ENCODE results near the gene KDM1B.

The KDM1B gene

GRCh38 chr6:18141805-18142590 is 13.2 kb upstream of the KDM1B start:
- Histone ChIP-seq H3K27ac (ENCODE audit: extremely low read depth, low read depth, low read length) (no peak overlapping the region), H3K9me3 (ENCODE audit: control insufficient read depth, insufficient read depth, low read depth, low read length) (no peaks in the 10 kb centered on the region), H3K4me3 (ENCODE audit: low read depth, low read length) (no peak overlapping the region), H3K36me3 (ENCODE audit: control insufficient read depth in 2 of 2, insufficient read depth in 1 of 2, low read length in 2 of 2) (peaks cover 0 to 36% of the 10 kb centered on the region in 2 experiments; a peak in 2 of 3 replicates), H3K4me1 (ENCODE audit: control insufficient read depth, insufficient read depth, low read length) (no peaks in the 10 kb centered on the region)
- ChIA-PET POLR2A (interaction anchor here (0.6 to 1.4 kb wide), 2 partner anchors 13 to 540 kb away, joined by 3 to 5 read pairs; partner anchors contain the start of genes KDM1B and TPMT), CTCF (interaction anchor here (0.6 to 1.2 kb wide), 3 partner anchors 51 to 326 kb away, joined by 3 read pairs; no protein-coding TSS in a partner anchor)
- TF ChIP-seq PRDM1 (tag by site-specific recombination; IDR thresholded peaks at IDR 0.05), result 0 out of 2 replicates have a peak, but pooled peaks have one; percentile 14
- peak; percentile 22; the same call in 1 of the 2 replicates for TF ChIP-seq ZBTB17 (tag by site-specific recombination; IDR thresholded peaks at IDR 0.05)
- TF ChIP-seq SCRT2 (tag by site-specific recombination; IDR thresholded peaks at IDR 0.05), result peak; percentile 65; the same call in 1 of the 2 replicates
- TF ChIP-seq, protein P1, sequence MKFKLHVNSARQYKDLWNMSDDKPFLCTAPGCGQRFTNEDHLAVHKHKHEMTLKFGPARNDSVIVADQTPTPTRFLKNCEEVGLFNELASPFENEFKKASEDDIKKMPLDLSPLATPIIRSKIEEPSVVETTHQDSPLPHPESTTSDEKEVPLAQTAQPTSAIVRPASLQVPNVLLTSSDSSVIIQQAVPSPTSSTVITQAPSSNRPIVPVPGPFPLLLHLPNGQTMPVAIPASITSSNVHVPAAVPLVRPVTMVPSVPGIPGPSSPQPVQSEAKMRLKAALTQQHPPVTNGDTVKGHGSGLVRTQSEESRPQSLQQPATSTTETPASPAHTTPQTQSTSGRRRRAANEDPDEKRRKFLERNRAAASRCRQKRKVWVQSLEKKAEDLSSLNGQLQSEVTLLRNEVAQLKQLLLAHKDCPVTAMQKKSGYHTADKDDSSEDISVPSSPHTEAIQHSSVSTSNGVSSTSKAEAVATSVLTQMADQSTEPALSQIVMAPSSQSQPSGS (tag by site-specific recombination; IDR thresholded peaks at IDR 0.05; ENCODE audit: low read depth), result no peak

DNA sequence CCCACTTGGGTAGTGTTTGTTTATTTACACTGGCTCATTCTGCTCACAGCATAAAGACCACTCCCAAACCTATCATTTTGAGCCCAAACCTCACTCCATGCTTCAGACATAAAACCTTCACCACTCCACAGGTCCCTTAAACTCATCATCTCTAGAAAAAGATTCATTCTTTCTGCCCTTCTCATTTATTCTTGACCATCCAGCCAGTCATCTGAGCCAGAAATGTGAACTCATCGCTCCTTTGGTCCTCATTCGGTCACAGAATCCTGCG is 12.7 kb upstream of the KDM1B start:
- H3K4me3 ChIP-seq (ENCODE audit: low read depth, low read length), result no peak overlapping the region
- POLR2A ChIA-PET, result interaction anchor here (0.6 to 1.4 kb wide), 2 partner anchors 13 to 75 kb away, joined by 3 to 5 read pairs; partner anchors contain the start of genes KDM1B and TPMT
- H3K27ac ChIP-seq (ENCODE audit: extremely low read depth, low read depth, low read length), result no peak overlapping the region
- no peaks in the 10 kb centered on the region for H3K9me3 ChIP-seq (ENCODE audit: control insufficient read depth, insufficient read depth, low read depth, low read length)
- no peaks in the 10 kb centered on the region for H3K4me1 ChIP-seq (ENCODE audit: control insufficient read depth, insufficient read depth, low read length)
- peaks cover 0 to 36% of the 10 kb centered on the region in 2 experiments; a peak in 2 of 3 replicates for H3K36me3 ChIP-seq (ENCODE audit: control insufficient read depth in 2 of 2, insufficient read depth in 1 of 2, low read length in 2 of 2)
- TF ChIP-seq SP7 (tag by site-specific recombination; IDR thresholded peaks at IDR 0.05) (peak; percentile 54; the same call in 1 of the 2 replicates), SCRT1 (tag by site-specific recombination; IDR thresholded peaks at IDR 0.05; ENCODE audit: borderline replicate concordance) (0 out of 2 replicates have a peak, but pooled peaks have one; percentile 12), KLF1 (tag by site-specific recombination; IDR thresholded peaks at IDR 0.05) (peak; percentile 72), ZNF626 (tag by site-specific recombination; IDR thresholded peaks at IDR 0.05) (no peak)
- CTCF ChIA-PET, result interaction anchor here (0.6 to 1.2 kb wide), 2 partner anchors 50 to 327 kb away, joined by 3 read pairs; no protein-coding TSS in a partner anchor

DNA sequence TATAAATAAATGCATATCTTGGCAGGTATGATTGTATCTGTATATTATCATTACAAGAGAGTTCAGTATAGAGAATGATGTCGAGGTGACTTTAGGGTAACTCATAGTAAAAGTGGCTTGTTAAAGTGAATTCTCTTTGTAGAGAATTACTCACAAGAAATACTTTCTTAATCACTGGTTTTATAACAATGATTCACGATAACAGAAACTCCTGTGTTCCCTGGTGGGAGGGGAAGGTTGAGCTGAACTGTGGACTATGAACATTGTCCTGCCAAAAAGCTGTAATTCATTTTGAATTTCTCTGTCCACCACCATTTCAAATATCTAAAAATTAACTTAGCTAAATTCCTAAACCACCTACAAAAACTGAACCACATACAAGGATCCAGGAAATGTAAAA is 8.1 kb upstream of the KDM1B start:
- ChIA-PET CTCF (interaction anchor here (0.6 kb wide), 1 partner anchor 13 kb away, joined by 5 read pairs; no protein-coding TSS in a partner anchor), POLR2A (no interaction called here)
- TF ChIP-seq, protein P2, sequence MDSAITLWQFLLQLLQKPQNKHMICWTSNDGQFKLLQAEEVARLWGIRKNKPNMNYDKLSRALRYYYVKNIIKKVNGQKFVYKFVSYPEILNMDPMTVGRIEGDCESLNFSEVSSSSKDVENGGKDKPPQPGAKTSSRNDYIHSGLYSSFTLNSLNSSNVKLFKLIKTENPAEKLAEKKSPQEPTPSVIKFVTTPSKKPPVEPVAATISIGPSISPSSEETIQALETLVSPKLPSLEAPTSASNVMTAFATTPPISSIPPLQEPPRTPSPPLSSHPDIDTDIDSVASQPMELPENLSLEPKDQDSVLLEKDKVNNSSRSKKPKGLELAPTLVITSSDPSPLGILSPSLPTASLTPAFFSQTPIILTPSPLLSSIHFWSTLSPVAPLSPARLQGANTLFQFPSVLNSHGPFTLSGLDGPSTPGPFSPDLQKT (IDR thresholded peaks at IDR 0.05; ENCODE audit: borderline replicate concordance, low read depth, low read length), result no peak
- TF ChIP-seq ZNF184 (tag by site-specific recombination; IDR thresholded peaks at IDR 0.05) (no peak), INSM2 (tag by site-specific recombination; IDR thresholded peaks at IDR 0.05) (no peak), ZNF777 (tag by site-specific recombination; IDR thresholded peaks at IDR 0.05; ENCODE audit: borderline replicate concordance) (no peak), ZNF623 (tag by site-specific recombination; IDR thresholded peaks at IDR 0.05) (no peak), ZNF501 (tag by site-specific recombination; IDR thresholded peaks at IDR 0.05) (no peak), ZNF596 (tag by site-specific recombination; IDR thresholded peaks at IDR 0.05) (no peak), ZNF580 (tag by site-specific recombination; IDR thresholded peaks at IDR 0.05) (no peak), ZNF785 (tag by site-specific recombination; IDR thresholded peaks at IDR 0.05) (no peak), ZNF174 (tag by site-specific recombination; IDR thresholded peaks at IDR 0.05) (no peak), SP2 (tag by site-specific recombination; IDR thresholded peaks at IDR 0.05) (no peak), ZNF843 (tag by site-specific recombination; IDR thresholded peaks at IDR 0.05) (no peak), ZNF114 (tag by site-specific recombination; IDR thresholded peaks at IDR 0.05) (no peak), ZXDB (tag by site-specific recombination; IDR thresholded peaks at IDR 0.05) (no peak), ZNF488 (tag by site-specific recombination; IDR thresholded peaks at IDR 0.05) (no peak)
- peaks cover 0 to 13% of the 10 kb centered on the region in 2 experiments; a peak in 2 of 3 replicates for H3K36me3 ChIP-seq (ENCODE audit: control insufficient read depth in 2 of 2, insufficient read depth in 1 of 2, low read length in 2 of 2)
- H3K27ac ChIP-seq (ENCODE audit: extremely low read depth, low read depth, low read length), result no peak overlapping the region
- H3K9me3 ChIP-seq (ENCODE audit: control insufficient read depth, insufficient read depth, low read depth, low read length), result no peaks in the 10 kb centered on the region
- peaks cover 2% of the 10 kb centered on the region; the same call in 1 of the 2 replicates for H3K4me1 ChIP-seq (ENCODE audit: control insufficient read depth, insufficient read depth, low read length)
- H3K4me3 ChIP-seq (ENCODE audit: low read depth, low read length), result no peak overlapping the region
